ENCODE measurements around the gene HACD3.
"Not testable (repeated sequence)": the region's sequence is repeated elsewhere in the genome, so short reads cannot be mapped to it uniquely, and the experiment has no call there.

HACD3 gene

GRCh38 chr15:65550681-65551098, 20.4 kb downstream of the HACD3 start:
- no peak for DNase-seq (ENCODE audit: low spot score)

- no peak for DNase-seq (ENCODE audit: low spot score)
Observed at GRCh38 chr15:65551183-65551582, 20.9 kb downstream of the HACD3 start.

GRCh38 chr15:65552851-65553250, 22.6 kb downstream of the HACD3 start:
- not testable (repeated sequence) for DNase-seq (ENCODE audit: low spot score)

DNA sequence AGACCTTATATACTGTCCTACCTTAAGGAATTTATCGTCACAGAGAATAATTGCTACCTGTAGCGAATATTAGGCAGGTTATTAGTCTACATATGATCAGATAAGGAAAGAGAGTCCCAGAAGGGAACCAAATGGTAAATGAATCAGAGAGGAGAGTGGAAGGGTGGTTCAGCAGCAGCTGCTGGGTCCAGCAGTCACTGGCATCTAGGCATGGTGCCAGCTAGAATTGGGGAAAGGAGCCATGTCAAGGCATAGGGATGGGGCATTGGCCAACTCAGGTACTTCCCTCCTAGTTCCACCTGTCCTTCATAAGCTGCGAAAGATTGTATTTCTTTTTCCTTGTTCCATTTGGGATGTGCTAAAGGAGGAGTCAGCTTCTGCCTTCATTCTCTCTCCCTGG, 23.4 kb downstream of the HACD3 start:
- DNase-seq (ENCODE audit: low spot score), result no peak

GRCh38 chr15:65556622-65557021, 26.4 kb downstream of the HACD3 start:
- DNase-seq (ENCODE audit: low spot score), result no peak

GRCh38 chr15:65558336-65558735, 28.1 kb downstream of the HACD3 start:
- DNase-seq (ENCODE audit: low spot score), result no peak

DNA sequence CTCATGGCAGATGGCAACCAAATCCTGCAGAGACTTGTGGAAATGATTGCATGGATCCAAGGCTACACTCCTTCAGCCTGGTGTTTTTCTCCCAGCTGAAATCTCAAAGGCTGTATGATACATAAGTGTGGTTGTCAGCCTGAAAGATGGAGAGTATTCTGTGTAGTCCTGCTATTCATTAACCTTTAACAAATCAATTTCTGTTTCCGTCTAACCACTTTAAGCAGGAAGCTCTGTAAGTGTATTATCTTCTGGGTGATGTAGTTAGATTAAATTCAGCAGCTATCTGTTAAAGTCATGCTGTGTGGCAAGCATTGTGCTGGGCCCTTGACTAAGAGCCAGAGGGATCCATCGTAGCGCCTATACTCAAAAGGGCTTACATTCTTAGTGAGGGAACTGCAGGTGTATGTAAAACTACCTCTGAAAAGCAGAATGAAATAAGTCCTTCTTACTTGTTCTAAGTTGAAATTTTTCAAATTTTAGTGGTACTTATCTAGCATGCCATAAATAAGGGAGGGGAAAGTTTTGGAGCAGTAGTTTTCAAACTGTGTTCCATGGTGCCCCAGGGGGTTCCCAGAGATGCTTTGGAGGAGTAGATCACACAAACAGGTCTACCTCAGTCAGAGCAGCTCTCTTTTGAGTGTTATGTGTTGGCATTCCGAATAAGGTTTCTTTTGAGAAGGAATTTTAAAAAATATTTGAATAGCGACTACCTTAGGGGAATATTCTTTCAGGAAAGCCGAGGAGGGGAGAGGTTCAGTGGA, 28.9 kb downstream of the HACD3 start:
- DNase-seq (ENCODE audit: low spot score), result no peak

GRCh38 chr15:65559941-65560340, 29.7 kb downstream of the HACD3 start:
- DNase-seq (ENCODE audit: low spot score), result no peak

GRCh38 chr15:65561934-65562333, 31.7 kb downstream of the HACD3 start:
- DNase-seq (ENCODE audit: low spot score), result no peak

DNA sequence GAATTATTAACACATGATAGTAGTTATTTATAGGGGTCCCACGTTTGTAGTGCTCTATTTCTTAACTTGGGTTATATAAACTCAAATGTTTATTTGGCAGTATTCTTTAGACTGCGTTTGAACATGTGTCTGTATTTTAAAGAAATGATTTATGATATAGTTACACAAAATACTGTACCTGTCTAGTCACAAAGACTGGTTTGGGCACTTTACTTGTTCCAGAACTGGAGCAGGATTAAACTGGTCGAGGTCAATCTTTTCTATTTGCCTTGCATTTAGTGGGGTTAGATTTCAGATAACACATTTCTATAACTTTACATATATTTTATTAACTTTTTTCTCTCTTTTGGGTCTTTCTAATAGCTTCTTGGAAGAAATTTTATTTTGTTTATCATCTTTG, 39.5 kb downstream of the HACD3 start:
- DNase-seq (ENCODE audit: low spot score), result no peak

GRCh38 chr15:65571971-65572370, 41.7 kb downstream of the HACD3 start:
- no peak for DNase-seq (ENCODE audit: low spot score)

- no peak for DNase-seq (ENCODE audit: low spot score)
Observed at GRCh38 chr15:65576664-65577063, 46.4 kb downstream of the HACD3 start.

DNA sequence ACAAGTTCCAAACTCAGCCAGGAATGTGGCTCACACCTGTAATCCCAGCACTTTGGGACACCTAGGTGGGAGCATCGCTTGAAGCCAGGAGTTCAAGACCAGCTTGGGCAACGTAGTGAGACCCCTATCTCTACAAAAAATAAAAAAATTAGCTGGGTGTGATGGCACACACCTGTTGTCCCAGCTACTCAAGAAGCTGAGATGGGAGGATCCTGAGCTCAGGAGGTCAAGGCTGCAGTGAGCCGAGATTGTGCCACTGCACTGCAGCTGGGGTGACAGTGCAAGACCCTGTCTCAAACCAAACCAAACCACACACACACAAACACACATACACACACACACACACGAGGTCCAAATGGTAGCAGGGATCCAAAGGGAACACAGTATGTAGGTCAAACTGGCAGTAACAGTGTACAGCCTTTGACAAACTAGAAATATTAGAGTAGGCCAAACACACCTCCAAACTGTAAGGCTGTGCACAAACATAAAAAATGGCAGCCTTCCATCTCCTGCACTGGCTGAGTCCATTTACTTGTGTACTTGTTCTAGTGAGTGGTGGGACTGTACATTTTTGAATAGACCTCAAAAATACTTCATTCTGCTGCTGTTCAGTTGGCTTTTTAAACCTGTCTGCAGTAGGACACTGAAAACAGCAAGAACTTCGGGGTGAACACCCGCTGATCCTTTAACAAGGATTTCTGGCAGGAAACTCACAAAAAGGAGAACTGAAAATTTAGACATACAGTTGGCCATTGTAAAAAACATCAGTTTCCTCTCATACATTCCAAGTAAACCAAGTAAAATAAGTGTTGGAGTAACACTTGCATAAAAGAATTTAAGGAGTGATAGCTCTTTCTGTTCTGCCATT, 47.1 kb downstream of the HACD3 start:
- no peak for DNase-seq (ENCODE audit: low spot score)

DNA sequence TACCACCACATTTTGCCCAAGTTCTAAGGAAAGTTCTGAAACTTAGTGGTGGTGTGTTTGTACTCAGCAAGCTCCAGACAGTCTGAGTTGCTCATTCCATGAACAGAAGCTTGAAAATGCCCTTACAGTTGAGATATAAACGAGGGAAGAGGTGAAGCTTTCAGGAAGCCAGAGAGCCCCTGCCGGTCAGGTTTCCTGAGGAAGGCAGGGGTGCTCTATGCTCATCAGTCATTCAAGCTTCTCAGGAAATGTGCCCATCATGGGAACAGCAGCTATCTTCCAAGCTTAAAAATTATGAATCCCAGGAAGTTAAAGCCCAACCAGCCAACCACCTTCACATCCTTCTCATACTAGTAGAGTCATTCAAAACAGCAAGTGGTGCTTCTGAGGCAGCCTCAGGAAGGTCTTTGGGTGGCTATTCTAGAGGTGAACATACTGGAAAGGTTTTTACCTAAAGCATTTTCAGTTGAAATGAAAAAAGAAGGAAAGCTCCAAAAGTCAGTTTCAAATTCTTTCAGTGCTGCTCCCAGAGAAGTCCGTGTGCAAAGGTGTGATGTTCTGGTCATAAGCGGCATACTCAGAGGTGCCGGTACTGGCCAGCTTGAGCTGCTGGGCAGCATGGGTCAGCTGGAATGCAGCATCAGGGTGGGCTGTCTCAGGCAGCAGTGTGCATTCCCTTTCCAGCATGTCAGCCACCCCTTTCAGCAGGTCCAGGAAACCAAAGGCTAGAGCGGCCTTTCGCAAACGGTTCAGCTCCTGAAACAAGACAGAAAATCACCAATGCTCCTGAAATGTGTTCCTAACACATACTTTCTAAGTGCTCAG, 48.9 kb downstream of the HACD3 start:
- DNase-seq (ENCODE audit: low spot score), result no peak

DNA sequence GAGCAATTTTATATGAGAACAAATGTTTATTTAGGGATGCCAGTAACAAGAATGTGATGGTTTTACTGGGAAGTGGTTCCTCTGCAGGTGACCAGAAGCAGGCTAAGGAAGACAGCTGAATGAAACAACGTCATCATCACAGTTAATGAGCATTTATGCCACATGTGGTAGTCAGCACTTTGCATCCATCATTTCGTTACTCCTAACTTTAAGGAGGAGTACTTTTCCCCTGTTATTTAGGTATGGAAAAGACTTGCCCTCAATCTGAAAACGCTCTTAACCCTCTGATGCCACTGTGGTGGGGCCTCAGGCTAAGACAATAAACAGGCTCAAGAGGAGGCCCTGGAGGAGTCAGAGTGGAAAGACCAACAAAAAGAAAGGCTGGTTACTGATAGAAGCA, 49.5 kb downstream of the HACD3 start:
- DNase-seq (ENCODE audit: low spot score), result no peak

GRCh38 chr15:65580287-65580686, 50.0 kb downstream of the HACD3 start:
- DNase-seq (ENCODE audit: low spot score), result no peak

DNA sequence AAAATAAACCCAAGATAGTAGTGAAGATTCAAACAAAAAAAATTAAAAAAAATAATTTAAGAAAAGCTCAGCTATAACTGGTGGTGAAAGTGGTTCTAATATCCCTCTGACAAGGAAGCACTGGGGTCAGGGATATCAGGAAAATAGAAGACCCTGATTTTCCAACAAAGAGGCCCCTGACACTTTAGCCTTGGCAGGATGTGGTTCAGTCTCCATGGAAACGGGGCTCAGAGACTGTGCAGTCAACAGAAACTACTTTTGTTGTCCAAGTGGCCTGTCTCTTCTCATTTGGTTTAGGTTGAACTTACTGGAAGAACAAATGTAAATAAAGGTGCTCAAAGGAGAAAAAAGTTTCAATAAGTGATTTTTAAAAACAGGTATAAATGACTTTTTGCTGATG, 53.4 kb downstream of the HACD3 start:
- DNase-seq (ENCODE audit: low spot score), result peak; percentile 60

DNA sequence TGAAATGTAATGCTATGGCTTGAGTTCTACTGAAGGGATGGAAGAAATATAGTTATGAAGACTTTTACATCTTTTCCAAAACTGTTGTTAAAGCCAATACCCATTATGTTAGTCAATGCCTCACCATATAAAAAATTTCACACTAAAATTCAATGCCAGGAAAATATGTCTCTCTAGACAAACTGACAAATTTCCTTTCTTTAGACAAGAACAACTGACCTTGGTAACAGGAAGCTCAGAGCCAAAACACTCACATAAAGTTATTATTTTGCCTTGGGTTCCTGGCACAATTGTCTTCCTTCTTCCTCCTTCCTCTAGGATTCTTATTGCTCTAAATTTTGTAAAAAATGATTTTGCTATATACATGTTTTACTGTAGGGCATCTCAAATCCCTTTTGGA, 54.0 kb downstream of the HACD3 start:
- DNase-seq (ENCODE audit: low spot score), result no peak

DNA sequence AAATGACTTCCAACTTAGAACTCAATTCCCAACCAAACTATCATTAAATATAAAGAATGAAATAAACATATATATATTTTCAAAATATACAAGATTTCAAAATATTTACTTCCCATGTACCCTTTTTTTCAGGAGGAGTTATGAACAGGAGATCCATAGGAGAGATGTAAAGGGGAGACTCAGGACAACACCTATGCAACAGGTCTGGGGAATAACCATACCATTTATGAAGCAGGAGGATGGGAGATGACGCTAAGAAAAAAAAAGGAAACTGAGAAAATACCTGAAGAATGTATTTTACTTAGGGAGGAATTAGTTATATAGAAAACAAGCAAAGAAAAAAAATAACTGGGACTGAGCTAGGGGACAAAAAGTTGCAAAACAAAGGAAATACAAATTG, 56.8 kb downstream of the HACD3 start:
- DNase-seq (ENCODE audit: low spot score), result no peak

- DNase-seq (ENCODE audit: low spot score), result no peak
Observed at GRCh38 chr15:65595960-65596359, 65.7 kb downstream of the HACD3 start.

- DNase-seq (ENCODE audit: low spot score), result no peak
Observed at GRCh38 chr15:65598468-65598867, 68.2 kb downstream of the HACD3 start.

DNA sequence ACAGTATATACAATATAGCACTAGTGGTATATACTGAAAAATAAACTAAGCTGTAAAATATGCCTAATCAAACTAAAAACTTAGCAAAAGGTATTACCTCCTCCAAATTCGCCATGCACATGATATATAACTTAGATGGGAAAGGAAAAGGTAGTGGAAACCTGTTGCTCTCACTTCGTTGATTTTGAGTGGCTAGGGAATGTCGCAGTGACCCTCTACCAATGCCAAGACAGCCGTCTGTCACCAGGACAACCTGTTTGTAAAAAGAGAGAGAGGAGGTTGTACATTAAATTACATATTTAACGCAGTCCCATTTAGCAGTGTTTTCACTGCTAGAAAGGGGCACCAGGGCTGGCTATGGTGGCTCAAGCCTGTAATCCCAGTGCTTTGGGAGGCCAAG, 69.4 kb downstream of the HACD3 start:
- no peak for DNase-seq (ENCODE audit: low spot score)

GRCh38 chr15:65603134-65603533, 72.9 kb downstream of the HACD3 start:
- DNase-seq (ENCODE audit: low spot score), result no peak

Measured in CD4-positive, alpha-beta T cell treated with Interleukin-6 at 100 ng/mL for 8 hours (primary cell).